ENCODE measurements around the gene CST1.

GRCh38 chr20:23753194-23753548 lies 2.4 kb upstream of the CST1 start:
- TF ChIP-seq CTCF (IDR thresholded peaks at IDR 0.05; ENCODE audit: poor library complexity) (no peak), EZH2 (IDR thresholded peaks at IDR 0.05; ENCODE audit: borderline replicate concordance) (no peak), EZH2phosphoT487 (IDR thresholded peaks at IDR 0.05; ENCODE audit: low read depth, severe bottlenecking, unreplicated experiment) (no peak)

All from hepatocyte (in vitro differentiated cells).